Neuron (in vitro differentiated cells): ENCODE data around the gene RIN3.

Experiments
- H2AFZ ChIP-seq: one replicate; pipeline ENCODE4 v1.6.1; 2013; ENCODE audit warnings: low read depth, mild to moderate bottlenecking, inconsistent platforms, low read length, moderate library complexity
- H3K27me3 ChIP-seq: one replicate; pipeline ENCODE4 v1.6.1; 2013; ENCODE audit warnings: low read length; ENCODE audit not compliant: insufficient read depth
- H3K36me3 ChIP-seq: one replicate; pipeline ENCODE4 v1.6.1; 2013; ENCODE audit warnings: low read length; ENCODE audit not compliant: insufficient read depth
- H3K4me1 ChIP-seq: one replicate; pipeline ENCODE4 v1.6.1; 2013; ENCODE audit warnings: low read length; ENCODE audit not compliant: insufficient read depth
- H3K4me3 ChIP-seq: 2 replicates; pipeline ENCODE4 v1.5.1; 2013; ENCODE audit warnings: mild to moderate bottlenecking, low read length, moderate library complexity
- H3K9me3 ChIP-seq: one replicate; pipeline ENCODE4 v1.6.1; 2013; ENCODE audit warnings: low read length

The RIN3 gene

DNA sequence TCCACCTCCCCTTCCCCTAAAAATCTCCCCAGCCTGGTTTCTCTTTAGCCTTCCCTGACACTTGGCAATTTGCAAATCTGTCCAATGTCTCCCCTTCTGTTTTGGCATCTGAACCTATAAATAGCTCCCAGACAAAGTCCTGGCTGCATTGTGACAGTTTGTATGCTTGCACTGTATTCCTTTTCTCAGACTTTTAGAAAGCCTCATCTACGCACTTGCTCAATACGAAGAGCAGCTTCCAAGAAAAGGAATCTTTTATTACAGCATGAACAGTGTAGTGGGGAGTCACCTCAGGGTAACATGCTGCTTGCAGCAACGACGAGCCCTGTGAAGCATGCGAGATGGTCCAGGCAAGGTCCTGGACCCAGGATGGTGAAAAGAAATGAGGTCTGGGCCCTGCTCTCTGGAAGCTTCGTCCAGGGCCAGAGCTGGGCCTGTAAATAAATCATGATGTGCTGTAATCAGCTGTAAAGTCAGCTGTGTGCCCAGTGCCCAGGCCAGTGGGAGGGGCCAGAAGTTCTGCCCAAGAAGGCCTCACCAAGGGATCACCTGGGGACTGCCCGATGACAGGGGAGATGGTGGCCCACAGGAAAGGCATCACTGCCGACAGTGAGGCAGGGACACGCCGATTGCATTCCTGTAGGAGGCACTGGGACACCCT, 88.3 kb downstream of the RIN3 start:
- Histone ChIP-seq H3K4me3 (no peak overlapping the region), H2AFZ (no peak overlapping the region), H3K9me3 (no peaks in the 10 kb centered on the region), H3K27me3 (no peaks in the 10 kb centered on the region), H3K36me3 (no peaks in the 10 kb centered on the region), H3K4me1 (peaks cover 14% of the 10 kb centered on the region)

DNA sequence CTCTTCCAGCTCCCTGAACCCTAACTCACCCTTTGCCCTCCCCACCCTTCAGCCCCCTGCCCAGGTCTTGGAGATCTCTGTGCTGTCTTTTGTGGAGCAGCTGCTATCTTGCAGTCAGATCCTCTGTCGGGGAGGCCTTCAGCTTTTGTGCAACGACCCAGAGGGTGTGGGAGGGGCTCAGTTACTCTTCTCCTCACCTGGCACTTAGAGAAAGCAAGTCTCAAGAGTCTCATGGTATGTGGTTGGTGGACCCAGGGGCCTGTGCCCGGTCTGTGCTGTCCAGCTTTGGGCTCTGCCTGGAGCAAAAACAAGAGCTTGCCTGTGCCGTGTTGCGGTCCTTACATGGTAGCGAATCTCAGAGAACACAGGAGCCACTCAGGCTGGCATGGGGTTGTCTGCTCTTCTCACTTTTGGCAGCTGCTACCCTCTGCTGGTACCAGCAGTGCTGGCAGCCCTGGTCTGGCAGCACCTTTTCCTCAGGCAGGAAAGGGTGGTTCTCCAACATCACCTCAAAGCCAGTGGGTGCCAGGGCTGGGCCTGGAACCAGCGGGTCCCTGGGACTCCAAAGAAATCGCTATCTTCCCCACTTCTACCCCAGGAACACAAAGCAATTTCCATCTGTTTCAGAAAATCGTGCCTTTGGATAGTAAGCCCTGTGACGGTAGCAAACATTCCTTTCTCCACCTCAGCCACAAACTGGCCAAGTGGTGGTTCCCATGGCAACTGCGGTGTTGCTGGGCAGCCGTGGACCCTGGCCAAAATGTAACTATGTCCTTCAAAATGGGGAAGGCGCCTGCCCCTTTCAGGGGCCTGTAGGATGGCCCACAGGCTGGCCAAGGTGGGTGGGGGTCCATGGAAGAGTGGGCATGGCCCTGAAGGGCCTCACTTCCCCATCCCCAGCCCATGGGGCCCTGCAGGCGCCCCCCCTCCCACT, 90.0 kb downstream of the RIN3 start:
- no peaks in the 10 kb centered on the region for H3K27me3 ChIP-seq
- peaks cover 14% of the 10 kb centered on the region for H3K4me1 ChIP-seq
- H2AFZ ChIP-seq = no peak overlapping the region
- H3K36me3 ChIP-seq = no peaks in the 10 kb centered on the region
- H3K4me3 ChIP-seq = no peak overlapping the region
- H3K9me3 ChIP-seq = no peaks in the 10 kb centered on the region

DNA sequence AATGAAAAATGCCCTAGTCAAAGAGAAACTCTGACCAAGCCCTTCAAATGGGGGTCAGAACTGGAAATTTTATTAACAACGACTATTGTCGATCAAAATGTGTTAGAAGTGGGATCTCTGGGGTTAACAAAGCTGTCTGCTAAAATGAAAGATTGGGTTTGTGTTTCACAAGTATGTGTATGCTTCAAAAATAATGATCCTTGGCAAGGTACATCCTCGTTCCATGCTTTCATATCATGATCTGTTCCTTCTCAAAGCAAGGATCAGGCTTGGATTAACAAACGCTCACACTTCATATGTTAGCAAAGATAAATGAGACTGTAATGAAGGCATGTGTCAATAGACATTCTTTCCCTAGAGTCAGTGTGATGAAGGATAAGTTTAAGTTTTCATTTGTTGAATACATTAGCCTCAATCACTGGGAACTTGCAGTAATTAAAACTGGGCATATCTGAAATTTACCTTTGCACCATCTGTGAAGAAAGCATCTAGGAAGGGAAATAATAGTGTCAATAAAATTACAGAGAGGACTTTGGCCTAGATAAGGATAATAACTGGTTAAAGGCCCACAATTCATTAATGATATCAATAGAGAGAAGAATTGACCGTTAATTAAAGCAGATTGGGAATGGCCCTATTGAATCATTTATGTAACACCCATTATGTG, 91.8 kb downstream of the RIN3 start:
- Histone ChIP-seq H3K9me3 (no peaks in the 10 kb centered on the region), H3K4me1 (peaks cover 14% of the 10 kb centered on the region), H3K27me3 (no peaks in the 10 kb centered on the region), H3K4me3 (no peak overlapping the region), H3K36me3 (no peaks in the 10 kb centered on the region), H2AFZ (no peak overlapping the region)

DNA sequence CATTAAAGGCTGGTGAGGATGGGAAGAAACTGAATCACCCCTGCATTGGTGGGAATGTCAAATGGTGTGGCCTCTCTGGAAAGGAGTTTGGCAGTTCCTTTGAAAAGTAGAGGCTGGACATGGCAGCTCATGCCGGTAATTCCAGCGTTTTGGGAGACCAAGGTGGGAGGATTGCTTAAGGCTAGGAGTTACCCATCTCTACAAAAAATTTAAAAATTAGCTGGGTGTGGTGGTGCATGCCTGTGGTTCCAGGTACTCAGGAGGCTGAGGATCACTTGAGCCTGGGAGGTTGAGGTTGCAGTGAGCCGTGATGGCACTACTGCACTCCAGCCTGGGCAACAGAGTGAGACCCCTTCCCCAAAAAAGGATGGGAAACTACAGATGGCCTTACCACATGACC, 93.7 kb downstream of the RIN3 start:
- no peak overlapping the region for H2AFZ ChIP-seq
- peaks cover 14% of the 10 kb centered on the region for H3K4me1 ChIP-seq
- H3K27me3 ChIP-seq = no peaks in the 10 kb centered on the region
- no peaks in the 10 kb centered on the region for H3K36me3 ChIP-seq
- H3K4me3 ChIP-seq = no peak overlapping the region
- no peaks in the 10 kb centered on the region for H3K9me3 ChIP-seq

DNA sequence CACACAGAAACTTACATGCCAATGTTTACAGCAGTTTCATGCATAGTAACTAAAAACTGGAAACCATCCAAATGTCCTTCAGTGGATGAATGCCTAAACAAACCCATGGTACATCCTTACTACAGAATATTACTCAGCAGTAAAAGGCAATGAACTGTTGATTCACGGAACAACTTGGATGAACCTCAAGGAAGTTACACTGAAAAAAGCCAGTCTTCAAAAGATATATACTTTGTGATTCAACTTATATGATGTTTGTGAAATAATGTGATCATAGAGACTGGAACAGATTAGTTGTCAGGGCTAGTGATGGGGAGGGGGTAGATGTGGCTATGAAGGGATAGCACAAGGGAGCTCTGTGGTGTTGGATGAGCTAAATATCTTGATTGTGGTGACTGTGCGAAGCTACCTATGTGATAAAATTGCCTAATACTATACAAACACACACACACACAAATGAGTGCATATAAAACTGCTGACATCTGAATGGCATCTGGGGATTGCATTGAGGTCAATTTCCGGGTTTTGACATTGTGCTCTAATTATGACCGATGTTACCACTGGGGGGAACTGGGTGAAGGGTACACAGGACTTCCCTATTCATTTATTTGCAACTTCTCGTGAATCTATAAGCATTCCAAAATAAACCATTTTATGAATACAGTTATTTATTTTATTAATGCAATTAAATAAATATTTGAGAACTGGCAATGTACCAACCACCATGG, 94.3 kb downstream of the RIN3 start:
- H3K4me1 ChIP-seq = peaks cover 14% of the 10 kb centered on the region
- no peak overlapping the region for H2AFZ ChIP-seq
- no peak overlapping the region for H3K4me3 ChIP-seq
- H3K9me3 ChIP-seq = no peaks in the 10 kb centered on the region
- H3K27me3 ChIP-seq = no peaks in the 10 kb centered on the region
- no peaks in the 10 kb centered on the region for H3K36me3 ChIP-seq

DNA sequence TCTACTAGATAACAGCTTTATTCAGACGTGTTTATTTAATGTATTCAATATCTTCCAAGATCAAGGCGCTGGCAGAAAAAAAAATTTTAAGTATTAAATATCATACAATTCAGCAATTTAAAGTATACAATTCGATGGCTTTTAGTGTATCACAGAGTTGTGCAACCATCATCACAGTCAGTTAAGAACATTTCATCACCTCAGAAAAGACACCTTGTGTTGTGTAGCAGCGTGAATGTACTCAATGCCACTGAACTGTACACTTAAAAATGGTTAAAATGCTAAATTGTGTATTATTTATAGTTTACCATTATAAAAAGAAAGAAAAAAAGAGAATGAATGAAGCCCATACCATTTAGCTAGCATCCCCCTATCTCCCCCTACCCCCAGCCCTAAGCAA, 96.4 kb downstream of the RIN3 start:
- no peak overlapping the region for H3K4me3 ChIP-seq
- no peaks in the 10 kb centered on the region for H3K9me3 ChIP-seq
- no peaks in the 10 kb centered on the region for H3K27me3 ChIP-seq
- no peaks in the 10 kb centered on the region for H3K4me1 ChIP-seq
- H3K36me3 ChIP-seq = no peaks in the 10 kb centered on the region
- H2AFZ ChIP-seq = no peak overlapping the region

DNA sequence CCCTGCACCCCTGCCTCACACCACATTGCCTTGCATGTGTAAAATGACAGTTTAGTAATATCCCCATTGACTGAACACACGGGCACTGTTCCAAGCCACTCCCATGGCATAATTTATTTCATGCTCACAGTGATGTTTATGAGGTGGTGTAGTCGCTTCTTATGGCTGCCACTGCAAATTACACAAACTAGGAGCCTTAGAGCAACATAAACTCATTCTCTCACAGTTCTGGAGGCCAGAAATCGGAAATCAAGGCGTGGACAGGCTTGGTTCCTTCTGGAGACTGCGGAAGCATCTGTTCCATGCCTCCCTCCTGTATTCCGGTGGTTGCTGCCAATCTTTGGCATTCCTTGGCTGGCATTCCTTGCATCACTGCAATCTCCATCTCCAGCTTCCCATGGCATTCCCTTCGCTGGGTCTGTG, 97.3 kb downstream of the RIN3 start:
- no peaks in the 10 kb centered on the region for H3K4me1 ChIP-seq
- no peak overlapping the region for H3K4me3 ChIP-seq
- H3K9me3 ChIP-seq = peaks cover 2% of the 10 kb centered on the region
- H3K27me3 ChIP-seq = no peaks in the 10 kb centered on the region
- H2AFZ ChIP-seq = no peak overlapping the region
- H3K36me3 ChIP-seq = no peaks in the 10 kb centered on the region

DNA sequence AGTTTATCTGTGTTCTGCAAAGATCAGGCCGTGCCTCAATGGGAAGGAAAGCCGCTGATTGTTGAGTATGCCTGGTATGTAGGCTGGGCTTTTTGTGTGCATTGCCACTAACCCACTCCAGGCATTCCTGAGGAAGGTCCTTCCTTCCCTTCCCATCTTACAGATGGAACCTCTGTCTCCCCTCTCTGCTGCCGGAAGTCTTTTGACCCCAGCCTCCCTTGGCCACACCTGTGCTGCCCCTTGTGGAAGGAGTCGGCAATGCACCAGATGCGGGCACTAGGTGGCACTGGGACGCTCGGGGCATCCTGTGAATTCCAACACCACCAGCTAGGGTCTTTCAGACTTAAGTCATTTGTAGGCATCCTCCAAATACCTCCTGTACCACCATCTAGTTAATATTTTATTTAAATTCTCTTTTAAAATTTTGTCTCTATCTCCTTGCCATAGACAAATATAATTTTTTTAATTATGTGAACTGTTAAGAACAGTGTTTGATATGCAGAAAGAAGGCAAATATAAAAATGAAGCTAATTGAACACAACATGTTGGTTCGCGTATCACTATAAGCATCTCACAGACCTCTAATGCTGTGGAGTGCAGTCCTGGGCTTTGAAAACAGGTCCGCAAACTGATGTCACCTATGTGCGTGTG, 99.6 kb downstream of the RIN3 start:
- Histone ChIP-seq H3K9me3 (peaks cover 2% of the 10 kb centered on the region), H3K4me1 (no peaks in the 10 kb centered on the region), H3K27me3 (no peaks in the 10 kb centered on the region), H3K4me3 (no peak overlapping the region), H3K36me3 (no peaks in the 10 kb centered on the region), H2AFZ (no peak overlapping the region)

DNA sequence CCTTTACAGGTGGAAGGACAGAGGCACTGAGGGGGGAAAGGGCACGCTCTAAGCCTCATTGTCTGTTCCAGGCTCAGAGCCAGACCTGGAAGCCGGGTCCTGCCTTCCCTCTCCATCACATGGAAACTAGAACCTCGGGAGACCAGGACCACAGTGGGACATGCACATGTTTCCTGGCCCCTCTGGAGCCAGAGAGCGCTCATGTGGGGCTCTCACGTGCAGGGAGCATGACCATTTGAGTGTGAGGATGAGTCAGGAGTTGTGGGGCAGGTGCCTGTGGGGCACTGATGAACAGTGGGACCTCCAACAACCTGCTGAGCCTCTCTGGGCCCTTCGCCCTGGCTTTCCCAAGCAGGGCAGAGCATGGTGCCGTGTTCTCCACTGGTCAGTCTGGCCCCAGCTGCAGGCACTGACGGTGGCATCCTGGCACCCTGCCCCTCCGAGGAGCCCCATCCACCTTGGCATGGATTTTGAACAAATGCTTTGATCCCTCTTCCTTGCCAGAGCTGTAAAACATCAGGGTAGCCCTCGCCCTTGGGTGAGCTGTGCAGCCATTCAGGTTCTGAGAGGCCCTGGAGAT, 100.2 kb downstream of the RIN3 start:
- no peaks in the 10 kb centered on the region for H3K27me3 ChIP-seq
- peaks cover 2% of the 10 kb centered on the region for H3K9me3 ChIP-seq
- no peaks in the 10 kb centered on the region for H3K36me3 ChIP-seq
- no peaks in the 10 kb centered on the region for H3K4me1 ChIP-seq
- no peak overlapping the region for H3K4me3 ChIP-seq
- no peak overlapping the region for H2AFZ ChIP-seq

DNA sequence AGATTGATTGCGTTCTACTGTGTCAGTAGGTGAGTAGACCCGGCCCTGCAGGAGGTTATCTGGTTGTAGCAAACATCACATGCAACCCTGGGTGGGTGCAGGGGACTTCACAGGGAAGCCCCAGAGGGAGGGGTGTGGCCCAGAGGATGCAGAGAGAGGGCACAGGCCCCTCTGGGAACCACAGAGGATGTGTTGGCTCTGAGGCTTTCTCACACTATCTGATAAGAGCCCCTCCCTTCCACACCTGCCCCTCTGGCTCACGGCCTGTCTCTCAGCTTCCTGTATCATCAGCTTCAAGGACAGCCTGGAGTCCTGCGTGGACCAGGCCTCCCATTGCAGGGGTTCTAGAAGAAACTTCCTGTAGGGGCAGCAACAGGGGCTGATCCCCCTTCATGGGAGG, 101.9 kb downstream of the RIN3 start:
- Histone ChIP-seq H3K4me3 (no peak overlapping the region), H3K36me3 (no peaks in the 10 kb centered on the region), H3K27me3 (no peaks in the 10 kb centered on the region), H3K4me1 (no peaks in the 10 kb centered on the region), H2AFZ (no peak overlapping the region), H3K9me3 (peaks cover 2% of the 10 kb centered on the region)

DNA sequence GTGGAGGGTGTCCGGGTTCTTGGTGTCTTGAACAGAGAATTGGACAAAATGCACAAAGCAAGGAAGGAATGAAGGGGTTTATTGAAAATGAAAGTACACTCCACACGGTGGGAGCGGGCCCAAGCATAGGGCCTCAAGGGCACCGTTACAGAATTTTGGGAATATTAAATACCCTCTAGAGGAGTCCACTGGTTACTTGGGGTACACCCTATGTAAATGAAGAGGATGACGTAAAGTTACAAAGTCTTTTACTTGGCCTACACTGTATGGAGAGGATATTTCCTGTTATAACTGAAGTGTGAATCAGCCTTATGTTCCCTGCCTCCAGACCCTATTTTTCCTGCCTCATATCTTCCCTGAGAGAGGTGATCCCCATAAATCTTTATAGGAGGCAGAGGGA, 102.6 kb downstream of the RIN3 start:
- Histone ChIP-seq H3K36me3 (no peaks in the 10 kb centered on the region), H3K4me1 (no peaks in the 10 kb centered on the region), H3K27me3 (no peaks in the 10 kb centered on the region), H2AFZ (no peak overlapping the region), H3K9me3 (peaks cover 2% of the 10 kb centered on the region), H3K4me3 (no peak overlapping the region)

DNA sequence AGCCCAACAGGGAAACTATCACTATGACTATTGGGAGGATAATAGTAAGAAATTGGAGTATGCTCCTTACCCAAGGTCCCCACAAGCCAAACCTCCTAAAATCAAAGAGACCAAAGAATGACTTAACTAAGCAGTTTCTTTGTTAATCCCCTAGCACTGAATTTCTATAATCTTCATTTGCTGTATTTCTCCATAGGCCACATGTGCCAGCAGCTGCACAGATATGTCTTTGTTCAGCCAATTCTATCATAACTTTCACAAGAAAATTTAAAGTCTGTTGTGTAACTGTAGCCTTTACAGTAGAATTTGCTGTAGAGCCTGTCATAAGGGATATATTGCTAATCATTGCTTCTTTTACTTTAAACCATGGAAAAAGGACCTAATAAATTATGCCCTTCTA, 104.0 kb downstream of the RIN3 start:
- Histone ChIP-seq H3K4me3 (no peak overlapping the region), H3K36me3 (no peaks in the 10 kb centered on the region), H3K4me1 (no peaks in the 10 kb centered on the region), H3K27me3 (no peaks in the 10 kb centered on the region), H3K9me3 (peaks cover 10% of the 10 kb centered on the region), H2AFZ (no peak overlapping the region)
